ENCODE results near the gene EEF1AKMT4. TPM values are rescaled to one million over a fixed set of nuclear protein-coding genes. Genes with fewer than 3 reads are reported as not detected.

Gene EEF1AKMT4
- total RNA-seq, 1 donor: 5.6 TPM

DNA sequence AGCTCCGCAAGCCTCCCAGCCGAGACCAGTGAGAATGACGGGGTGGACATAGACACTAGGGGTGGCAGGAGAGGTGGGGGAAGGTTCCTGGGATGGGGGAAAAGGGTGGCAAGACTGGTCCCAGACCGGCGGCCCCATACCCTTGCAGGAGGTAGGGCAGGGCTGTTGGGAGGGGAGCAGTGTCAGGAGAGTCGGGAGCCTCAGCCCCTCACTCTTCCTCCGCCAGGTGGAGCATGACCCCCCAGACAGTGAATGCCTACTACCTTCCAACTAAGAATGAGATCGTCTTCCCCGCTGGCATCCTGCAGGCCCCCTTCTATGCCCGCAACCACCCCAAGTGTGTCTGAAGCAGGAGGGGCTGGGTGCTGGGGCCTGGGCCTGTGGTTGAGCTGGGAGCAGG, 40.9 kb downstream of the EEF1AKMT4 start:
- DNase-seq (ENCODE audit: low read depth): no peak
- no peak overlapping the region for H3K4me3 ChIP-seq (ENCODE audit: low read depth, low read length)
- TF ChIP-seq, protein P1, sequence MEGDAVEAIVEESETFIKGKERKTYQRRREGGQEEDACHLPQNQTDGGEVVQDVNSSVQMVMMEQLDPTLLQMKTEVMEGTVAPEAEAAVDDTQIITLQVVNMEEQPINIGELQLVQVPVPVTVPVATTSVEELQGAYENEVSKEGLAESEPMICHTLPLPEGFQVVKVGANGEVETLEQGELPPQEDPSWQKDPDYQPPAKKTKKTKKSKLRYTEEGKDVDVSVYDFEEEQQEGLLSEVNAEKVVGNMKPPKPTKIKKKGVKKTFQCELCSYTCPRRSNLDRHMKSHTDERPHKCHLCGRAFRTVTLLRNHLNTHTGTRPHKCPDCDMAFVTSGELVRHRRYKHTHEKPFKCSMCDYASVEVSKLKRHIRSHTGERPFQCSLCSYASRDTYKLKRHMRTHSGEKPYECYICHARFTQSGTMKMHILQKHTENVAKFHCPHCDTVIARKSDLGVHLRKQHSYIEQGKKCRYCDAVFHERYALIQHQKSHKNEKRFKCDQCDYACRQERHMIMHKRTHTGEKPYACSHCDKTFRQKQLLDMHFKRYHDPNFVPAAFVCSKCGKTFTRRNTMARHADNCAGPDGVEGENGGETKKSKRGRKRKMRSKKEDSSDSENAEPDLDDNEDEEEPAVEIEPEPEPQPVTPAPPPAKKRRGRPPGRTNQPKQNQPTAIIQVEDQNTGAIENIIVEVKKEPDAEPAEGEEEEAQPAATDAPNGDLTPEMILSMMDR (IDR thresholded peaks at IDR 0.05; ENCODE audit: insufficient read depth, low read depth, low read length): no peak

DNA sequence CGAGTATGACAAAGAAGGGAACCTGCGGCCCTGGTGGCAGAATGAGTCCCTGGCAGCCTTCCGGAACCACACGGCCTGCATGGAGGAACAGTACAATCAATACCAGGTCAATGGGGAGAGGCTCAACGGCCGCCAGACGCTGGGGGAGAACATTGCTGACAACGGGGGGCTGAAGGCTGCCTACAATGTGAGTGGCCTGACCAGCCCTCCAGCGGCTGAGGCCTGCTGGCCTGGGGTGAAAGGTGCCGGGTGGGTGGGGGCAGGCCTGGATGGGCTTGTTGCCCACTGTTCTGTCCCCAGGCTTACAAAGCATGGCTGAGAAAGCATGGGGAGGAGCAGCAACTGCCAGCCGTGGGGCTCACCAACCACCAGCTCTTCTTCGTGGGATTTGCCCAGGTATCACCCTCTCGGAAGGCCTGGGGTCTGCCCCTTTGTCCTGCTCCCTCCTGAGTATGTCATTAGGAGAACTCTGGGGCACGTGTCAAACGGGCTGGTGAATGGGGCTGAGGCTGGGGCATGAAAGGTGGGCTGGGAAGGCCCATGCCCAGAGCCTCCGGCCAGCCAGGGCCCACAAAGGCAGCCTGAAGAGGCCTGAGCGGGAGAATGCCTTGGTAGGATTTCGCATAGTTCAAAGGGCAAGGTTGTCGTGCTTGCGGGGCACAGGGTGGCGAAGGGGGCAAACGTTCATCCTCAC, 41.7 kb downstream of the EEF1AKMT4 start:
- H3K4me3 ChIP-seq (ENCODE audit: low read depth, low read length): no peak overlapping the region
- DNase-seq (ENCODE audit: low read depth): no peak
- TF ChIP-seq, protein P1 (IDR thresholded peaks at IDR 0.05; ENCODE audit: insufficient read depth, low read depth, low read length): no peak

DNA sequence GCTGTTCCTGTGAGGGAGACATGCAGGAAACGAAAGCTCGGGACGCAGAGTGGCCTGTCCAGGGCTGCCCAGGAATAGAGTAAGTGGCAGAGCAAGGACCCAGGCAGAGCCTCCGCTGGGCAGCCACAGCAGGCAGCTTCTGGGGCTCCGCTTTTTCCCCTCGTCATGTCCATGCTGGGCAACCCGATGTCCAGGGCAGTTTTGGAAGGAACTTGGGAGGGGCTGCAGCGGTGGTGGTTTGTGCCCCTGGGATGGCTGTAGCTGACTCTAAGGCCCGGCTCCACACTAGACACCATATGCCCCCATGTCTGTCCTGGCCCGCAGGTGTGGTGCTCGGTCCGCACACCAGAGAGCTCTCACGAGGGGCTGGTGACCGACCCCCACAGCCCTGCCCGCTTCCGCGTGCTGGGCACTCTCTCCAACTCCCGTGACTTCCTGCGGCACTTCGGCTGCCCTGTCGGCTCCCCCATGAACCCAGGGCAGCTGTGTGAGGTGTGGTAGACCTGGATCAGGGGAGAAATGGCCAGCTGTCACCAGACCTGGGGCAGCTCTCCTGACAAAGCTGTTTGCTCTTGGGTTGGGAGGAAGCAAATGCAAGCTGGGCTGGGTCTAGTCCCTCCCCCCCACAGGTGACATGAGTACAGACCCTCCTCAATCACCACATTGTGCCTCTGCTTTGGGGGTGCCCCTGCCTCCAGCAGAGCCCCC, 42.4 kb downstream of the EEF1AKMT4 start:
- TF ChIP-seq, protein P1 (IDR thresholded peaks at IDR 0.05; ENCODE audit: insufficient read depth, low read depth, low read length): no peak
- H3K4me3 ChIP-seq (ENCODE audit: low read depth, low read length): no peak overlapping the region
- DNase-seq (ENCODE audit: low read depth): no peak

DNA sequence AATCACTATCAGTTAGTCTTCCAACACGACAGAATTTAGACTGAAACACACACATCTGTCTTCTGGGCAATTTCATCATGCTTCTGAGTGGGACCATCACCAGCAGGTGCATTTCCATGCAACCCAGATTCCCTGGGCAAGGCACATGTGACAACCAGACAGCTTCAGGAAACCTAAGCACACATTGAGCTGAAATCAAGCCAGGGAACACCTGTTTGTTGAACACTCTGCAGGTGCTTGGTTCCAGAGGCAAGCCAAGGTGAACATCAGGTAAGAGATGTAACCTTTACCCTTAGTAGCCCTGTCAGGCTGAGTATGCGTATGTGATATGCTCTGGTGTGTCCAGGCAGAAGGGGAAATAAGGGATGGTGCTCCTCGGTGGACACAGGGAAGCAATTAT, 46.3 kb downstream of the EEF1AKMT4 start:
- H3K4me3 ChIP-seq (ENCODE audit: low read depth, low read length): no peak overlapping the region
- DNase-seq (ENCODE audit: low read depth): no peak
- TF ChIP-seq, protein P1 (IDR thresholded peaks at IDR 0.05; ENCODE audit: insufficient read depth, low read depth, low read length): no peak

DNA sequence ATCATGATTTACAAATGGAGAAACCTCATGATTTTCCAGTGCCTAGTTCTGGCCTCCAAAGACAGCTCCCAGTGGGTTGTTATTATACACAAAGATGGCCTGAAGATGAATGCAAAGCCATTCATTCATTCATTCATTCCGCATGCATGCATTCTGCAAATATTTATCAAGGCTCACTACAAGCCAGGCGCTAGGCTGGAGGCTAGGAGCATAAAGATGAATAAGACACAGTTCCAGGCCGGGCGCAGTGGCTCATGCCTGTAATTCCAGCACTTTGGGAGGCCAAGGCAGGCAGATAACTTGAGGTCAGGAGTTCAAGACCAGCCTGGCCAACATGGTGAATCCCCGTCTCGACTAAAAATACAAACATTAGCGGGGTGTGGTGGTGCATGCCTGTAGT, 47.1 kb downstream of the EEF1AKMT4 start:
- H3K4me3 ChIP-seq (ENCODE audit: low read depth, low read length): no peak overlapping the region
- DNase-seq (ENCODE audit: low read depth): no peak
- TF ChIP-seq, protein P1 (IDR thresholded peaks at IDR 0.05; ENCODE audit: insufficient read depth, low read depth, low read length): no peak

DNA sequence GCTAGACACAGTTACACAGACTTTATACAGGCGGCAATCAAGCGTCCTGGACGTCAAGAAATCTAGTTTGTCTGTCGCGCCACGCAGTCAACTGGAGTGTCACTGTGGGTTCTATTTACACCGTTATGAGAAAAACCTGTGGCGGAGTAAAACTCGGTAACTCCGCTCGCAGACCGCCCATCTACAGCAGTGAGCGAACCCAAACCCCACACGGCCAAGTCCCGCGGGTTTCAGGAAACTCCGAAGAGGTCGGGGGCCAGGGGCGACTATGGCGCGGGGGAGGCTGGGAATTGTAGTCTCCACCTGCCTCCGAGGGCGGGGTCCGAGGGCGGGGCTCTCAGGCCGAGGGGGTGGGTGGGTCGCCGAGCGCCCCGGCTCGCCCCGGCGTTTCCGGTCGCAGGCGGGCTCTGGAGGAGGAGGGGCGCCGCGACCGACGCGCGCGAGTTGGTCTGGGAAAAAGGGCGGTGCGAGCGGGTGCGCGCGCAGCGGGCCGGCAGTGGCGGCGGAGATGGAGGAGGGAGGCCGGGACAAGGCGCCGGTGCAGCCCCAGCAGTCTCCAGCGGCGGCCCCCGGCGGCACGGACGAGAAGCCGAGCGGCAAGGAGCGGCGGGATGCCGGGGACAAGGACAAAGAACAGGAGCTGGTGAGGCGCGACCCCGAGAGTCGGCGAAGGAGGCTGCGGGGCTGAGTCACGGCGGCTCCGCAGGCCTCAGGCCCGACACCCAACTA, 49.5 kb downstream of the EEF1AKMT4 start, which contains the start of gene PSMD2:
TSS of gene PSMD2 (plus strand) at position 483 of the 729 bp plus-strand sequence. CDS start at position 509, 26 bp downstream.
- TF ChIP-seq, protein P1 (IDR thresholded peaks at IDR 0.05; ENCODE audit: insufficient read depth, low read depth, low read length): no peak
- peak within 1 kb of the TSS; percentile 75 for H3K4me3 ChIP-seq (ENCODE audit: low read depth, low read length)
- peak; percentile 97 for DNase-seq (ENCODE audit: low read depth)
